NCI-H1105 treated with DMSO at 0.1 percent for 48 hours (cell line): ENCODE data around the gene MTHFD1.
A peak's percentile ranks its signal among the peaks of the same experiment; 100 is the strongest.

Experiments used
- DNase-seq: peaks from one replicate; lab custom pipeline; 2025; lab: John Stamatoyannopoulos, UW

The MTHFD1 gene

DNA sequence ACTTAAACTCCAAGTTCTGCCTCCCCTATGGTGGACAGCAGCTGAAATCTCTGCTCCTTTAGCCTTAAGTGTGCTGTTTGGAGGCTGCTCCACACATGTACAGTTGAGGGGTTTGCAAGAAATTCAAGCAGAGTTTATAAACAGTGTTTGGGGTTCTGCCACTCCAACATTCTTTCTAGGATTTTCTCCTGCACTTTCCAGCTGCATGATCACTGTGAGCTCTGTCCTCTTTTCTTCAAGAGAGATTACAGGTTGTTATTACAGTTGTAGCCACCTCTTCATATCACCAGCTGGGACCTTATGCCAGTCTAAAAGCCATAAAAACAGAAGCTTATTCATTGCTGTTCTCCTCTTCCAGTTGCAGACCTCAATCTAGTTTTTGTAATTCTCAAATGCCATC lies 107.1 kb downstream of the MTHFD1 start:
- no peak for DNase-seq

DNA sequence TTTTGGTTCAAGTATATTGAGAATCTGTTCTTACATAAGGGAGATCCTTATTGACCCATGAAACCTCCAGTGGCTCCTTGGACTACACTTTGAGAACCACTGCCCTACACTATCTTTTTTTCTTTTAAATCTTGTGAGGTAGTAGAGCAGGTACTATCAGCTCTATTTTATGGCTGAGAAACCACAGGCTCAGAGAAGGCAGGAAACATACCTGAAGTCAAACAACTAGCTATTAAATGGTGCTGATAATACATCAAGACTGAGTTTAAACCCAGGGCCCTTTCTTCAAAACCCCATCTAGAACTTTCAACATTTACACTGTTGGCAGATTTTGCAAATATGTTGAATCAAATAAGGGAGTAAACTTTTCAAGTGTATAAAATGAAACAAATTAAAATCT lies 108.6 kb downstream of the MTHFD1 start:
- DNase-seq, result no peak

DNA sequence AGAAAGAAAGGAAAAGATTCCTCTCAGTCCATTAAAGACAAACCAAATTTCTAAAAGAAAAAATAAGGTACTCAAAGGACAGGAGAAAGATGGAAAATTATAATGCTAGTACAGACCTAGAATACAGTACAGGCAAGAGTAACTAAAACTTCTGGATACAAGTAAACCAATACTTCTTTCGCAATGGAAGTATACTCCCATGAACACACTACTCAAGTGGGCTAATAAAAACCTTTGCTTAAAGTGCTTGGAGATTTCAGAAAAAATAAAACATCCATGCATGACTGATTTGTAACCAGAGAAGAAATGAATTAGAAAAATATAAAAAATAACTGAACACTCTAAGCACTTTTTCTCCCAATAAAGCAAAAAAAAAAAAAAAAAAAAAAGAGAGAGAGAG lies 111.9 kb downstream of the MTHFD1 start:
- no peak for DNase-seq

DNA sequence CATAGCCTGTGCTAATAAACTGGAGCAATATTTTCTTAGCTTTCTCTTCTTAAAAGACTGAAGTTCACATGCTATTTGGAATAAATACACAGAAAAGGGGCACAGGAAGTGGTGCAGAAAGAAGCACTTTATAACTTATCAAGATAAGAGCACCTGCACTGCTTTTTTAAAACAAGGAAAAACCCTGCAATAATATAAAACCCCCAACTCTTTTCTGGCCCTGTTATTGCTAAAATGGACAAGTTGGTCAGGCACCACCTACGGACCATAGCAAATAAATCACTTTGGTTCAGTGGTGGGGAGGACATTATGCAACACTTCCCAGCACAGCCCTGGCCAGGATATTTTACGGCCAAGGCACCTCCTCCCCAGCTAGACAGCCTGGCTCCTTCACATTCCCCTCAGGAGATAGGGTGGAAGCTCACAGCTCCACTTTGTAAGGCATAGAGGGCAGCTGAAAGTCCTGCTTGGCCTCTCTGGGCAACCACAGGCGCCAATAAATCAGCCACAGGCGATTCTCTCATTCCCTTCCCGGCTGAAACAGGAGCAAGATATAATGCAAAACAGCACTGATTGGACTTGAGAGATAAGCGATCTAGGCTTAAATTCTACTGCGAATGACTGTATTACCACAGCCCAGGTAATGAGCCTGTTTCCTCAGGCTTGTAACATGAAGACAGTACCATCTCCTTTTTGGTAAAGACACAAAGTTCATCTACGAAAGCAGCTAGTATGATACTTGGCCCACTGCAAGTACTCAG lies 113.4 kb downstream of the MTHFD1 start:
- no peak for DNase-seq

DNA sequence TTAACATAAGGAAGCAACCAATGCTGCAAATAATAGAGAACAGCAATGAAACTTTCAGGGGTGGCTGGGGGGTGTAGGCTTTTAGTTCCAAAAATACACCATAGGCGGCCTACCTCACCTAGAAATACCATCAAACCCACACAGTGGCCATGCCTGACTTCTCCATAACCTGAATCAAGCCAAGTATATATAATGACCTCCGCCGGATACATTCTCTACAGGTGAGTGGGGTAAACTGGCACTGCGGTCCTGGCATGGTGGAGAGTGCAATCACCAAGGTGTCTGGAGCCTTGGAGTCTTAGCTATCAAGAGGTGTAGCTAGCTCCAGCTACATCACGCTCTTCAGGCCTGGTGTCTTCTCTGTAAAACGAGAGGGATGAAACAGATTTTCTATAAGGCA lies 114.3 kb downstream of the MTHFD1 start:
- no peak for DNase-seq

- DNase-seq, result peak; percentile 23
Observed at GRCh38 chr14:64502887-64503433, 114.8 kb downstream of the MTHFD1 start.

DNA sequence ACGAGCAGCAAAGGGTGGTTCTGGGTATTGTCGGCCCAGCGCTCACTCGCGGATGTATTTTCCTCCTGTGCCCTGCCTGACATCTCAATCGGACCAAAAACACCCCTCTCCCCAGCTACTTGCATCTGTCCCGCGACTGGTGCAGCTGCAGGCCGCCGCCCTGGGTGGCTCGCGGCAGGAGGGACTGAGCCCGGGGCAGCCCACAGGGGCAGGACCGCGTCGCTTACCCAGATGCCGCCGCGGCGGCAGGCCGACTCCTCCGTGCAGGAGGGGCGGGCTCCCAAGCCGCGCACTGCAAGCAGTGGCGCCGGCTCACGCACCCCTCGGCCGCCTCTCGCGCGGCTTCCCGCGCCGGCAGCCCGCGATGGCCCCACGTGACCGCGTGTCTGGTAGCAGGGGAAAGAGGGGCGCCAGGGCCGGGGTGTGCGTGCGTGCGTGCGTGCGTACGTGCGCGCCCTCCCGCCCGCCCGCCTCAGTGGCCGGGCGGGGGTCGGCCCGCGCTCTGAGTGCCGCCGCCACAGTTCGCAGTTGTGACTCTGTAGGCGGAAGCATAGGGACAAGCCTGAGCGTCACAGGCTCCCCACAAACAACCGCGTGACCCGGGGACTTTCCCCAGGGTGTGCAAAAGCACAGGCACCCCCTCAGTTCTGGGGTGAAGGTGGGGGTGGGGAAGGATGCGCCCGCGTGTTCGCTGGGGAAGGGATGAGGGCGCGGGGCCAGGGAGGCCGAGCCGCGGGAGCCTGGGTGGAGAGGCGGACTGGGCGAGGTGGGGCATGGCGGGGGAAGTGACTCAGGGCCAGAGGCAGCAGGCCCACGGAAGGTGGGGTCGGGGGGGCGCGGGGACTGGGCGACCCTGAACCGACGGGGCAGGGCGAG lies 115.5 kb downstream of the MTHFD1 start, which contains the start of gene ZBTB25:
ZBTB25 (minus strand) TSS at position 405 of the 876 bp plus-strand sequence. CDS start 13,305 bp downstream, outside the sequence.
- DNase-seq, result peak; percentile 89

GRCh38 chr14:64504310-64504896 lies 116.2 kb downstream of the MTHFD1 start, which contains the start of gene ZBTB1:
ZBTB1 (plus strand) TSS chr14:64504770; CDS start chr14:64521505, 16,735 bp downstream.
- DNase-seq, result peak; percentile 75

GRCh38 chr14:64504897-64505794 lies 117.0 kb downstream of the MTHFD1 start:
- DNase-seq, result peak; percentile 87

GRCh38 chr14:64506721-64507120 lies 118.6 kb downstream of the MTHFD1 start:
- no peak for DNase-seq

DNA sequence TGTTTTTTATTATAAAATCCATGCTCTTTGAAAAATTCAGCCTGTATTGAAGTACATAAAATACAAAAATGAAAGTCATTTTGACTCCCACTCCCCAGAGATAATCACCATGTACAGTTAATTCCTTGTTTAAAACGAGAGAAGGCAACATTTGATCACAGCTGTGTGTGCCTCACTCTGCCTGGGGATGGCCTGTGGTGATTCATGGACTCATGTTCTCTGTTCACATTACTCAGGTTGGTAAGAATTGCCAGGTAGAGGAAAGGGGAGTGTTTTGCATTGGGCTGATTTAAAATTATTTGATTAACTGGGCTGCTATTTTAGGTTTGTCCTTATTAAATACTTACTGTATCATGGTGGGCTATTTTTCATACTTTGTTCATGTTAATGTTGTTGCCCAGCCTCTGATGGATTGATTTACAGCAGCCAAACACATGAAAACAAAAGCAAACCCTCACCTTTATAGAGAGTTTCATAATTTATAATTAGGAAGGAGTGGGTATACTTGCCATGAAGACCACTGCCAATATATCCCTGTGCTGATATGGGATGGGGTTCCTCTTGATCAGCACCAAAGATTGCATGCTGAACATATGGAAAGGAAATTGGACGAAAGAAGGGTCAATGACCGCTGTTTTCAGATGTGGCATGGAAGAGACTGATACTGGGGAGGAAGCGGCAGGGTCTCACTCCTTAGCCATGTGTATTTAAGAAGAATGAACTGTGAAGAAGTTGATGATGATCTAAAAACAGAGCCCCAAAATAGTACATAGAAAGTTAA lies 119.4 kb downstream of the MTHFD1 start:
- DNase-seq, result no peak

- DNase-seq, result no peak
Observed at GRCh38 chr14:64508215-64508776, 120.1 kb downstream of the MTHFD1 start.

DNA sequence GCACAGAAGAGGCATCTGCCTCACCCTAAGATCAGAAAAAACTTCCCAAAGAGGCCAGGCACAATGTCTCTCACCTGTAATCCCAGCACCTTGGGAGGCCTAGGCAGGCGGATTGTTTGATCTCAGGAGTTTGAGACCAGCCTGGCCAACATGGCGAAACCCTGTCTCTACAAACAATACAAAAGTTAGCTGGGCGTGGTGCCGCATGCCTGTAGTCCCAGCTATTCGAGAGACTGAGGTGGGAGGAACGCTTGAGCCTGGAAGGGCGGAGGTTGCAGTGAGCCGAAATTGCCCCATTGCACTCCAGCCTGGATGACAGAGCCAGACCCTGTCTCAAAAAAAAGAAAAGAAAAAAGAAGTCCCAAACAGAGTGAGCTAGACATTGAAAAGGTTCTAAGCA lies 120.9 kb downstream of the MTHFD1 start:
- DNase-seq, result no peak
